ENCODE results near the gene PTPN18.

Gene PTPN18

DNA sequence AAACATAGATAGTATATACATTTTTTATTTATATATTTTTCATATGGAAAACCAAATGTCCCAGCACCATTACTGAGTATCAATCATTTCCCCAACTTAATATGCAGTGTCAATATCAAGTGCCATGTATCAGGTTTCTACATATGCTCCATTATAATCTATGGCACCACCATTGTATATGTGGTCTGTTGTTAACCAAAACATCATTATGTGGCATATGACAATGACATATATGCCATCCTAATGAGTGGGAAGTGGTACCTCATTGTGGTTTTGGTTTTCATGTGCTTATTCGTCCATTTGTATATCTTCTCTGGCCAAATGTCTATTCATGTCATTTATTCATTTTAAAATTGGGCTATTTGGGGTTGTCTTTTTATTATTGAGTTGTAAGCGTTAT, 9.2 kb downstream of the PTPN18 start:
- no peak for DNase-seq (ENCODE audit: low read depth)

- DNase-seq (ENCODE audit: low read depth) = no peak
These were observed 10.1 kb downstream of the PTPN18 start for GRCh38 chr2:130365963-130366362.

- no peak for DNase-seq (ENCODE audit: low read depth)
These were observed 10.9 kb downstream of the PTPN18 start for GRCh38 chr2:130366720-130367119.

- no peak for DNase-seq (ENCODE audit: low read depth)
These were observed 12.9 kb downstream of the PTPN18 start for GRCh38 chr2:130368786-130369185.

GRCh38 chr2:130369311-130369964, 13.6 kb downstream of the PTPN18 start:
- DNase-seq (ENCODE audit: low read depth) = no peak

- DNase-seq (ENCODE audit: low read depth) = no peak
These were observed 14.1 kb downstream of the PTPN18 start for GRCh38 chr2:130369965-130370341.

- DNase-seq (ENCODE audit: low read depth) = no peak
These were observed 14.6 kb downstream of the PTPN18 start for GRCh38 chr2:130370490-130370889.

DNA sequence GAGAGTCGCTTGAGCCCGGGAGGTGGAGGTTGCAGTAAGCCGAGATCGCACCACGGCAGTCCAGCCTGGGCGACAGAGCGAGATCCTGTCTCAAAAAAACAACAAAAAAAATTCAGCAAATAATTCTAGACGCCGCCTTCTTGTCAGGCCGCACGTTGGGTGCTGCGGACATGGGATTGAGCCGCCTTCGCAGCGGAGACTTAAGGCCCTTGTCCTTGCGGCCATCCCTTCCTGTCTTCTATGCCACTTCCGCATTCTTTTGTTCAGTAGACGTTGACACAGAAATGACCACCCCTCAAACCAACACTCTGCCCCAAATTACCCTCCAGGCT, 15.8 kb downstream of the PTPN18 start:
- no peak for DNase-seq (ENCODE audit: low read depth)

- peak; percentile 66 for DNase-seq (ENCODE audit: low read depth)
These were observed 16.4 kb downstream of the PTPN18 start for GRCh38 chr2:130372055-130372832.

GRCh38 chr2:130372833-130373807, 17.3 kb downstream of the PTPN18 start:
- no peak for DNase-seq (ENCODE audit: low read depth)

DNA sequence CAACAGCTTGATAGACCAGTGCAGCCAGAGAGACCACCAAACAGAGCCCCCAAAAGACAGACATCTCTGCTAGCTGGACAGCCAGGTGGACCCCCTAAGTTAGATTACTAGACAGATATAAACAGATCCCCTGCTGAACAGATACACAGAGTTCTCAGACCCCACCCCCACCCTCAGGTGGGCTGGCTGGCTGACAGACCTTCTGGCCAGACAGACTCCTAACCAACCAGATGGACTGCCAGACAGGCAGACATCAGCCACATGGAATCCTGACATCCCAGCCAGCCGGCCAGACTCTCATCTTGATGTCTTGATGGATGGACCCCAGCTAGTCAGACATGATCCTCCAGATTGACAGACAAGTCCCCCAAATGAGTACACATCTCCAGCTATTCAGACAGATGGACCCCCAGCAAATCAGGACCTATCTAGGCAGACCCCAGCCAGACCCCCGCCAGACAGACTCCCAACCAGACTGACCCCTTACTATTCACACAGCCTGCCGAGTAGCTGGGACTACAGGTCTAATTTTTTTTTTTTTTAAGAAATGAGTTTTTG, 18.0 kb downstream of the PTPN18 start:
- no peak for DNase-seq (ENCODE audit: low read depth)

DNA sequence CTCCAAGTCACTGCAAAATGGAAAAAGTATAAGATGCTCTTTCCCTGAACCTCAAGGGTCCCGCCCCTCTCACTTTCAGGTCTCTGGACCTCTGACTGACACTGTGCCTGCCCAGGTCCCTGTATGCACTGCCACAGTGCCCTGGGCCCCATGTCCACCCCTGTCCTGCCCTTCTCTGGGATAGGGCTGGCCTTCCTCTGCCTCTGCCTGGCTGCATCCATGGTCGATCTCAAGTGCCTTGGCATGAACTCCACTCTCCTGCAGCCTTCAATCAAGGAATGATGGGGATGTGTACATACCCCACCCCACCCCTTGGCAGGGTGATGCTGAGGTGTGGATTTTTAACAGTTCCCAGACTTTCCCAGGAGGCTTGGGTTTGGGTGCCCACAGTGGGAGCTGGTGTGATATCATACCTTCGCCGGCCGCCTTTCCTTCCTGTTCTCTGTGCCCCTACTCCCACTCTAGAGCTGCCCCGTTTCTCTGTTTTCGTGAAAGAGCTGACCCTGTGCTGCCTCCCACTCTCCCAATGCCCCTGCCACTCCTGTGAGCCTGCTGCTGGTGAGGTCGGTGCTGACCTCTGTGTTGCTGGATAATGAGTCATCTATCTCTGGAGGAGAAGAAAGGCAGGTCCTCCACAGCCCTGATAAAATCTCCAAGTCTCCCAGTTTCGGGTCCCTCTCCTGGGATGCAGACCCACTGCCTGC, 18.9 kb downstream of the PTPN18 start:
- DNase-seq (ENCODE audit: low read depth) = no peak

DNA sequence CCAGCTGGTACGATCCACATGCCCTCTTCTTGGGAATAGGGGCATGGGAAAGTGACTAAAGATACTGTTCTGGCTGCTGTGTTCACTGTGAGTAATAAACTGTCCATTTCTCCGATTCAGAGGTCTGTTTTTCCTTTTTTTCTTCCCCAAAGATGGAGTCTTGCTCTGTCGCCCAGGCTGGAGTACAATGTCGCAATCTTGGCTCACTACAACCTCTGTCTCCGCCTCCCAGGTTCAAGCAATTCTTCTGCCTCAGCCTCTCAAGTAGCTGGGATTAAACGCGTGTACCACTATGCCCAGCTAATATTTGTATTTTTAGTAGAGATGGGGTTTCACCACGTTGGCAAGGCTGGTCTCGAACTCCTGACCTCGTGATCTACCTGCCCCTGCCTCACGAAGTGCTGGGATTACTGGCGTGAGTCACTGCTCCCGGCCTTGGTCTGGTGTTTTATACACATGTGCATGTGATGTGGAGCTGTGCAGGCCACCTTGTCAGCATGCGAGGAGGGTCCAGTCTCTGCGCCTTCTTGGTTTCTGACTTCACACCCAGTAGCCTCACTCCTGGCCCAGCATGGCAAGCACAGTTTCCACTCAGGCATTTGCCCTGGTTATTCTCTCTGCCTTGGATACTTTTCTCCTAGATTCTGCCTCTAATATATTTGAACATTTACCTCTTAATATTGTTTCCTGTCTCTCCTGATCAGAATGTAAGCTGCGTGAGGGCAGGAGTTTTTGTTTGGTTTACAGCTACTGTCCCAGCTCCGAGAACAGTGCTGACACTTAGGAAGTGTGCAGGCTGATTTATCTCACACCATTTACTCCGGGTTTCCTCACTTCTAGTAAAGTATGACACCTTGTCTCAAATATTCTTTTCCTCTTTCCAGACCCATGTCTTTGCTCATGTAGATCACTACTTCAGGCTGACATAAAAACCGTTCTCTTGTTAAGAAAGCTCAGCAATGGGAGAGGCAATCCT, 19.7 kb downstream of the PTPN18 start:
- DNase-seq (ENCODE audit: low read depth) = no peak

DNA sequence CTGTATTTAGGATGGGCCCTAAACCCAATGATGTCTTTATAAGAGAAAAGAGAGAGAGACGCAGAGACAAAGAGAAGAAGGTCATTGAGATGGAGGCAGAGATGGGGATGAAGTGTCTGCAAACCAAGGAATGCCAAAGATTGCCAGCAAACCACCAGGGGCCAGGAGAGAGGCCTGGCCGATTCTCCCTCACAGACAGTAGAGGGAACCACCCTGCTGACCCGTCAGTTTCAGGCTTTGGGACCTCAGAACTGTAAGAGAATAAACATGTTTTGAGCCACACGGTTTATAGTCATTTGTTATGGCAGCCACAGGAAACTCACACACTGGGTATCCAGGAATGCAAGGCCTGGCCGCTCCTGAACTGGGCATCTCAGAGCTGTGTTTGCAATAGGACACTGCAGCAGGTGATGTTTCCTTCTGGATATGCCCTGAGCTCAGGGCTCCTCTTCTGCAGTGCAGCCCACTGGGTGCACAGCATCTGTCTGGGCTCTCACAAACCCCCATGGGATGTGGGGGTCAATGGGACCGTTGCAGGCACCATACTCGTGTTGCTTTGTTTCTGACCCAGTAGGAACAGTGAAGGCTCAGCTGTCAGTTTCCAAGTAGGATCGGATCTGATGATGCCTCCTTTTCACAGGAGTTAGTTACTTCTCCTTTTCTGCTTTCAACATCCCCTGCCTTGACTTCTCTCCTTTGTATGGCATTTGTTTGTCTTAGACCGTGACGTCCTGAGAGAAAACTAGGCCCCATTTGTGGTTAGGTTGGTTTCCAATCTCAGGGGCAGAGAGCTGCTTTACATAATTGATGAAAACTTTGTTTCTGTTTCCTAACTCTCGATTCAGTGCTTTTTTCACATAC, 20.8 kb downstream of the PTPN18 start:
- DNase-seq (ENCODE audit: low read depth) = no peak

DNA sequence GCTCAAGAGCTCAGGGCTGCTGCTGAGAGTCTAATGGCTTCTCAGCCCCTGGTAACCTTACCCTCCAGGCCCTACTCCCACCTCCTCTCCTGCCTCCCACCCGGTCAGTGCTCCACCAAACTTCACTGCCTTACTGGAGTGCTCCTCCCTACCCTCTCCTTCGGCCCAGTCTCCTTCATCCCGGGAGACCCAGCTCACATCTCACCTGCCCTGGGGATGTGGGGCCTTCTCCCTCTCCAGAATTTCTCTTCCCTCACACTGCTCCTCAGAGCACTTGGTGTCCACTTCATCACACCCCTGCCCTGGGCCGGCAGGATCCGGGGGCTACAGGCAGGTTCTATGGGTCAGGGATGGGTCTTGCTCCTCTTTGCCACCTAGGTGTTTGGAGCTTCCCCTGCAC, 21.6 kb downstream of the PTPN18 start:
- DNase-seq (ENCODE audit: low read depth) = no peak

DNA sequence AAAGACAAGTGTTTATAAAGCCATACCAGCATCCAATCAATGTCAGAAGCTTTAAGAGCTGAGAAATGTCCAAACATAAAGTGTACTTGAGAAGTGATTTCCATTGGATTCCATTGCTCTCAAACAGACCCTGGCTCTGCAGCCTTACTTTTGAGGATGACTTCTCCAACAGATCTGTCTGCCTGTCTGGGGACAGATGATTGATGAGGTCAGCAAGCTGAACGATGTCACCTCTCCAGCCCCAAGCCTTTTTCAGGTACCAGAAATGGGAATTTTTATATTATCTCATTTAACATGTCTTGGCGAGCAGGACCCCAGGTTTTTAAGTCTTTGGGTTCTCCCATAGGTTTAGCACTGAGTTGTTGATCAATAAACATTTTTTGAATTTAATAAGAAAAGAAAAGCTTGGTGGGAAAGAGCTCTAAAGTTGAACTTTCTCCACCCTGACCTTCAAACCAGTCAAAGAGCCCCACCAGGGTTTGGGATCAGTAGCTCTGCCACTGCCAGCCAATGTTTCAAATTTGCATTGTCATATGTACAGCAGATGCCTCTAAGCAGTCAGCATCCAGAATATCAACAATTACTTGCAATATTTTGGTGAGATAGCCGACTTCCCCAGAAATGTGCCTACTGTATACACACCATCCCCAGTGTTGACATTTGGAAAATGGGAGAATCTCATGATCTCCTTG, 22.5 kb downstream of the PTPN18 start:
- no peak for DNase-seq (ENCODE audit: low read depth)

DNA sequence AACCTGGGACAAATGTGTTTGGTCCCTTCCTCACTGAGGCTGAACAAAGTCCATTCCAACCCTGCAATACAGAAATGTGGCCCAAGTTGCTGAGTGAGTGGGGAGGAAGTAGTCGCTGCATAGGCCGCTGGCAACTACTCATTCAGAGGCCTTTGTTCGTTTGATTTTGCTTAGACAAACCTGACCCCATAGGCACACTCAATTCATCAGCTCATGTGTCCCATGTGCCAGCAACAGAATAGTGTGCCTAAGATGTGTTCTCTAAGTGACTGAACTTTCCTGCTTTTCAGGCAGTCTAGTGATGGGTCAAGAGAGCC, 23.0 kb downstream of the PTPN18 start:
- no peak for DNase-seq (ENCODE audit: low read depth)

DNA sequence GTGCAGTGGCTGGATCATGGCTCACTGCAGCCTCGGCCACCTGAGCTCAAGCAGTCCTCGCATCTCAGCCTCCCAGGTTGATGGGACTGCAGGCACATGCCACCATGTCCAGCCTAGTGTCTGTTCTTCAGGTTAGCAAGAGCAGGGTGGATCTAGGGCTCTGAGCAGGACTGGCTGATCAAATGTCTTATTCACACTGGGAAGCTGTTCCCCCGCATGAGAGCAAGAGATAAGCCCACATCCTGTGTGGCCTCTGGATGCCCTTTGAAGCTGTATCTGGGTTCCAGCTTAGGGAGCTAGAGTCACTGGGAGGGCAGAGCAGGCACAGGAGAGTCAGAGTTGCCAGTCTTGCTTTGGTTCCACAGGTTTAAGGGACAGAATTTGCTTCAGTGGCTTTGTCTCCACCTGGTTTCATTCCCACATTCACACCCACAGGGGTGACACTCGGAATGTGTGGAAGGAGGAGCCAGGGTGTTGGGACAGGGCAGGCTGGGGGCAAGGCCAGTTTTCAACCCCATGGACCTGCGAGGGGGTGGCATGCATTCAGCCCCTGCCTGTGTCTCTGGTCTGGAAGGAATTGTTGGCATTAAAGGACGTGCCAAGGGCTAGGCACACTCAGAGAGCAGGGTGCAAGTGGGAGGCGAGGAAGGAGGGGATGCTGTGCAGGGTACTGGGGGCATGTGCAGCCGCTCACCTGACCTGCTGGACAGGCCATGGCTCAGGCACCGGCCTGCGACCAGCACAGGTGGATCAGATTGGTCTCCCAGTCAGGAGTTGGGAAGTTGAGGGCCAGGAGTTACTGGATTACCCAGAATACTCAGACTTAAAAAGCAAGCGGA, 24.5 kb downstream of the PTPN18 start:
- no peak for DNase-seq (ENCODE audit: low read depth)

Measured in activated T-helper 1 cell treated with Interleukin-2 at 50 U/mL for 16 hours (primary cell).